K562 (cell line): Measurements from ENCODE around the gene FABP7. TPM values are rescaled to one million over a fixed set of nuclear protein-coding genes. Genes with fewer than 3 reads are reported as not detected.

Source experiments
- ATAC-seq: fragments of 200-7000 bp; cut with Tn5 transposase; 3 replicates; pipeline ENCODE4 v1.9.1; 2020; ENCODE audit warnings: moderate library complexity
- BruUV-seq: library from RNA; stranded (reverse); fragments of 400-500 nt; replicated peaks from 2 replicates; lab custom pipeline; 2021; lab: Mats Ljungman, UMichigan
- CTCF ChIA-PET: fragments of 300-600 bp; formaldehyde crosslinking; extraction: SDS; loops from one replicate; lab custom pipeline; 2021; ENCODE audit warnings: low intra/inter-chr PET ratio; lab: Yijun Ruan, JAX
- POLR2A ChIA-PET: fragments of 300-600, 350-650 bp; sonication (Branson Sonifier 250); formaldehyde crosslinking; extraction: SDS; loops from one replicate; lab custom pipeline; 2021; ENCODE audit warnings: antibody characterized with exemption, inconsistent platforms; lab: Yijun Ruan, JAX
- DNase-seq, 4 experiments: peaks; one replicate each; pipeline versions ENCODE4 v3.0.0 to v3.0.0-alpha.2; 2011 to 2018; ENCODE audit warnings: low spot score in 3 of 4, mixed read lengths in 3 of 4; ENCODE audit errors: extremely low read depth in 1 of 4
- FAIRE-seq: peaks from 2 replicates; lab custom pipeline; 2011; peaks lifted over from hg19 to GRCh38; lab: Jason Lieb, UNC
- H2AFZ ChIP-seq: 2 replicates; pipeline ENCODE4 v1.6.0; 2011; ENCODE audit warnings: low read depth, low read length, control low read depth, inconsistent platforms
- H3K27ac ChIP-seq: fragments of 200-600 bp; 3 replicates; pipeline ENCODE4 v1.8.0; 2011; ENCODE audit warnings: low read depth, mild to moderate bottlenecking, control low read depth, inconsistent platforms, low read length, moderate library complexity, mixed read lengths; ENCODE audit errors: extremely low read depth
- H3K27me3 ChIP-seq, 2 experiments: fragments of 300-600 bp in 1 of 2; 2 replicates in 1 of 2; 3 replicates in 1 of 2; pipeline versions ENCODE4 v1.6.0 to v1.8.0; 2011; ENCODE audit warnings: inconsistent platforms in 2 of 2, low read length in 2 of 2, mild to moderate bottlenecking in 1 of 2, mixed read lengths in 1 of 2, moderate library complexity in 1 of 2; ENCODE audit not compliant: control insufficient read depth in 2 of 2, insufficient read depth in 2 of 2
- H3K36me3 ChIP-seq: fragments of 300-600 bp; 3 replicates; pipeline ENCODE4 v1.8.0; 2011; ENCODE audit warnings: mild to moderate bottlenecking, low read length, inconsistent platforms; ENCODE audit not compliant: control insufficient read depth, insufficient read depth
- H3K4me1 ChIP-seq, 2 experiments: fragments of 200-600 bp in 1 of 2; replicated peaks in 1 of 2; 2 replicates in 1 of 2; 3 replicates in 1 of 2; pipeline versions ENCODE4 v1.5.1 to v1.8.0; 2011; ENCODE audit warnings: inconsistent platforms in 2 of 2, low read length in 2 of 2, mild to moderate bottlenecking in 1 of 2, mixed read lengths in 1 of 2, moderate library complexity in 1 of 2; ENCODE audit not compliant: control insufficient read depth in 2 of 2, insufficient read depth in 2 of 2
- H3K4me2 ChIP-seq: 2 replicates; pipeline ENCODE4 v1.6.1; 2011; ENCODE audit warnings: low read length, control low read depth, inconsistent platforms, mixed read lengths; ENCODE audit not compliant: insufficient read depth
- H3K4me3 ChIP-seq: fragments of 200-600 bp; sonication (generic), shearing (Covaris generic); 2 replicates; pipeline ENCODE4 v1.5.1; 2016; ENCODE audit warnings: control low read depth, inconsistent platforms
- H3K79me2 ChIP-seq: fragments of 200-600 bp; 3 replicates; pipeline ENCODE4 v1.8.0; 2011; ENCODE audit warnings: low read length, inconsistent platforms; ENCODE audit not compliant: control insufficient read depth, insufficient read depth
- H3K9ac ChIP-seq, 2 experiments: 2 replicates each; pipeline versions ENCODE4 v1.6.0 to v1.6.1; 2011; ENCODE audit warnings: low read depth in 2 of 2, low read length in 2 of 2, control low read depth in 1 of 2, inconsistent platforms in 1 of 2, mild to moderate bottlenecking in 1 of 2, mixed read lengths in 1 of 2; ENCODE audit not compliant: insufficient read depth in 1 of 2
- H3K9me1 ChIP-seq: one replicate; pipeline ENCODE4 v1.6.0; 2011; ENCODE audit warnings: inconsistent platforms, mild to moderate bottlenecking, low read length, moderate library complexity; ENCODE audit not compliant: control insufficient read depth, insufficient read depth
- H3K9me3 ChIP-seq: replicated peaks from 2 replicates; pipeline ENCODE4 v1.5.1; 2011; ENCODE audit warnings: low read depth, low read length, inconsistent platforms; ENCODE audit not compliant: control insufficient read depth, insufficient read depth
- H4K20me1 ChIP-seq: replicated peaks from 2 replicates; pipeline ENCODE4 v1.6.1; 2011; ENCODE audit warnings: low read length, inconsistent platforms, mixed read lengths; ENCODE audit not compliant: control insufficient read depth, insufficient read depth
- C11orf30 ChIP-seq: fragments of 450-650 bp; IDR thresholded peaks from 2 replicates; pipeline ENCODE4 v1.6.1; 2016; ENCODE audit warnings: low read depth, mild to moderate bottlenecking
- CREB3 ChIP-seq: fragments of 450-650 bp; conservative IDR thresholded peaks from 2 replicates; pipeline ENCODE4 v1.6.1; 2016; ENCODE audit warnings: missing genetic modification characterization, low read depth, mild to moderate bottlenecking, missing compliant biosample characterization, moderate library complexity
- FOXP1 ChIP-seq: sonication (generic); formaldehyde crosslinking; IDR thresholded peaks from 2 replicates; pipeline ENCODE4 v1.8.0; 2022; ENCODE audit warnings: mild to moderate bottlenecking, missing genetic modification reagents
- GATAD2A ChIP-seq: fragments of 450-650 bp; IDR thresholded peaks from 2 replicates; pipeline ENCODE4 v1.6.1; 2017
- PTRF ChIP-seq: fragments of 450-650 bp; IDR thresholded peaks from 2 replicates; pipeline ENCODE4 v1.6.1; 2016; ENCODE audit warnings: mild to moderate bottlenecking, missing genetic modification characterization, missing compliant biosample characterization
- RFX7 ChIP-seq: fragments of 250-450 bp; sonication (Bioruptor Pico); IDR thresholded peaks from 2 replicates; pipeline ENCODE4 v1.5.1; 2021; ENCODE audit warnings: mild to moderate bottlenecking
- SLC30A9 ChIP-seq: fragments of 250-450 bp; sonication (Bioruptor Pico); IDR thresholded peaks from 2 replicates; pipeline ENCODE4 v1.8.0; 2022; ENCODE audit warnings: mild to moderate bottlenecking, moderate library complexity
- TFAM ChIP-seq: fragments of 250-450 bp; sonication (Bioruptor Pico); conservative IDR thresholded peaks from 2 replicates; pipeline ENCODE4 v1.5.0; 2021; ENCODE audit warnings: mild to moderate bottlenecking, moderate library complexity
- THAP7 ChIP-seq: fragments of 250-450 bp; sonication (Bioruptor Pico); IDR thresholded peaks from 2 replicates; pipeline ENCODE4 v1.5.0; 2021
- XRCC5 ChIP-seq: fragments of 200-400 bp; formaldehyde crosslinking; IDR thresholded peaks from 2 replicates; pipeline ENCODE4 v1.6.1; 2017; ENCODE audit warnings: low read depth, mild to moderate bottlenecking, low read length
- ZNF57 ChIP-seq: fragments of 450-650 bp; formaldehyde crosslinking; IDR thresholded peaks from 2 replicates; pipeline ENCODE4 v1.4.0; 2020; ENCODE audit warnings: mild to moderate bottlenecking, moderate library complexity
- WGBS: fragments of 100-300 bp; shearing (Covaris generic); methylation state at CpG from one replicate; pipeline ENCODE4 v1.1.6; 2016; ENCODE audit warnings: low coverage, mixed read lengths; ENCODE audit not compliant: insufficient coverage; ENCODE audit errors: missing lambda C conversion rate; 5-methylcytosine and 5-hydroxymethylcytosine counted together
- in situ Hi-C: fragments of 300-500 bp; cut with MboI; formaldehyde crosslinking; loops from 4 replicates; pipeline ENCODE4 v1.15.0; 2018; ENCODE audit warnings: inconsistent platforms, mixed read lengths
- intact Hi-C: fragments of 100-400 bp; cut with micrococcal nuclease; formaldehyde crosslinking; loops from 2 replicates; pipeline ENCODE4 v1.14.2; 2022
- polyA plus RNA-seq, 8 experiments: library from polyadenylated mRNA; depleted of rRNA in 4 of 8; stranded (reverse) in 5 of 8; unstranded in 3 of 8; fragments of >200 nt; fragmentation: Nextera tagmentation in 2 of 8; fragmentation: Illumina TruSeq in 1 of 8; extraction: Ambion mirVana in 2 of 8; extraction: Trizol in 1 of 8; gene quantifications; 2 replicates each; pipeline versions ENCODE4 v1.2.1 to v1.2.3, GENCODE V29; 2011 to 2014; ENCODE audit warnings: inconsistent platforms in 1 of 8, missing spikeins in 1 of 8
- total RNA-seq, 7 experiments: library from RNA; depleted of rRNA in 6 of 7; stranded (reverse); fragments of >200 nt in 6 of 7; fragmentation: Illumina TruSeq in 2 of 7; extraction: Trizol in 2 of 7; gene quantifications; 2 replicates each; pipeline versions ENCODE4 v1.2.1 to v1.2.3, GENCODE V29; 2011 to 2021; ENCODE audit warnings: low replicate concordance in 1 of 7

FABP7 gene
- total and polyA plus RNA-seq, 9 of the 15 experiments (the other 6 are each of a cell fraction or from before 2014, with no cell fraction given), result 0.07 to 0.14 TPM; not detected in 7

- H3K9ac ChIP-seq, result no peak overlapping the region
- H2AFZ ChIP-seq, result no peak overlapping the region
- no peak overlapping the region for H3K27ac ChIP-seq
- in situ Hi-C loops, result no loop called here
- 0 out of 5 replicates have a peak, but pooled peaks cover 0 to 3% of the 10 kb centered on the region in 2 experiments for H3K4me1 ChIP-seq
- H4K20me1 ChIP-seq, result no peaks in the 10 kb centered on the region
- BruUV-seq, result no TSS peak
- no peaks in the 10 kb centered on the region for H3K9me3 ChIP-seq
- H3K4me2 ChIP-seq, result no peak overlapping the region
- ATAC-seq (no peak), DNase-seq (no peak), FAIRE-seq (no peak)
- H3K79me2 ChIP-seq, result no peaks in the 10 kb centered on the region
- H3K36me3 ChIP-seq, result no peaks in the 10 kb centered on the region
- 7% methylated on average over 2 of the region's 2 CpGs for WGBS
- ChIA-PET POLR2A (no interaction called here), CTCF (no interaction called here)
- no peaks in the 10 kb centered on the region for H3K9me1 ChIP-seq
- TF ChIP-seq ZNF57 (CRISPR knock-in tag), result no peak
- no peak for TF ChIP-seq SLC30A9 (CRISPR knock-in tag)
- TF ChIP-seq THAP7 (CRISPR knock-in tag), result no peak
- TF ChIP-seq XRCC5, result no peak
- TF ChIP-seq RFX7 (CRISPR knock-in tag), result no peak
- no peak for TF ChIP-seq FOXP1
- TF ChIP-seq PTRF (tag), result no peak
- no peak for TF ChIP-seq TFAM
- TF ChIP-seq GATAD2A, result no peak
- TF ChIP-seq C11orf30, result no peak
- TF ChIP-seq CREB3 (tag), result no peak
- intact Hi-C loops, result no loop called here
- H3K27me3 ChIP-seq, result no peaks in the 10 kb centered on the region
- no peak overlapping the region for H3K4me3 ChIP-seq
These were observed 41.6 kb downstream of the FABP7 start for GRCh38 chr6:122821095-122821494.
